Measurements from ENCODE around the gene MMP20.

DNA sequence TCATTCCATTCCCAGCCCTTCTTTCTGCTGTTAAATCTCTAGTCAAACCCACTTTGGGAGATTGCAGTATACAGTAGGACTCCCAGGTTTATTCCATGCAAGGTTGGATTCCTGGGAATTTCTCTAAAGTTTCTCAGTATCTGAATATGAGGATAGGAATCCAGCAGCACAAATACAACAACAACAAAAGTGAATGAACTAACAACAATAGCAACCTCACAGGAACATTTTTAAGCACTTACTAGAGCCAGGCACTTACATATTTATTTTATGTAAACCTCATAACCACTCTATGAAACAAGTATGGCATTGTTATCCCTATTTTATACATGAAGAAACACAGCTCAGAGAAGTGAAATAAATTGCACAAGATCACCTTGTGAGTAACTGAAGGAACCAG is 96.5 kb downstream of the MMP20 start:
- TF ChIP-seq, protein P1, sequence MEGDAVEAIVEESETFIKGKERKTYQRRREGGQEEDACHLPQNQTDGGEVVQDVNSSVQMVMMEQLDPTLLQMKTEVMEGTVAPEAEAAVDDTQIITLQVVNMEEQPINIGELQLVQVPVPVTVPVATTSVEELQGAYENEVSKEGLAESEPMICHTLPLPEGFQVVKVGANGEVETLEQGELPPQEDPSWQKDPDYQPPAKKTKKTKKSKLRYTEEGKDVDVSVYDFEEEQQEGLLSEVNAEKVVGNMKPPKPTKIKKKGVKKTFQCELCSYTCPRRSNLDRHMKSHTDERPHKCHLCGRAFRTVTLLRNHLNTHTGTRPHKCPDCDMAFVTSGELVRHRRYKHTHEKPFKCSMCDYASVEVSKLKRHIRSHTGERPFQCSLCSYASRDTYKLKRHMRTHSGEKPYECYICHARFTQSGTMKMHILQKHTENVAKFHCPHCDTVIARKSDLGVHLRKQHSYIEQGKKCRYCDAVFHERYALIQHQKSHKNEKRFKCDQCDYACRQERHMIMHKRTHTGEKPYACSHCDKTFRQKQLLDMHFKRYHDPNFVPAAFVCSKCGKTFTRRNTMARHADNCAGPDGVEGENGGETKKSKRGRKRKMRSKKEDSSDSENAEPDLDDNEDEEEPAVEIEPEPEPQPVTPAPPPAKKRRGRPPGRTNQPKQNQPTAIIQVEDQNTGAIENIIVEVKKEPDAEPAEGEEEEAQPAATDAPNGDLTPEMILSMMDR (conservative IDR thresholded peaks at IDR 0.05; ENCODE audit: low read depth in 2 of 2) = no peak
- TF ChIP-seq ZNF331 (CRISPR knock-in tag; IDR thresholded peaks at IDR 0.05; ENCODE audit: low read depth) (no peak), POLR2AphosphoS5 (IDR thresholded peaks at IDR 0.05; ENCODE audit: low read depth) (no peak)
